Measurements from ENCODE around the gene CFAP65. TPM values are rescaled to one million over a fixed set of nuclear protein-coding genes. Genes with fewer than 3 reads are reported as not detected.

CFAP65 gene
- total RNA-seq, 1 experiment from 2014 or later = not detected

- no peak overlapping the region for H3K4me3 ChIP-seq (ENCODE audit: low read length)
- H2AFZ ChIP-seq (ENCODE audit: low read length) = no peak overlapping the region
- DNase-seq = no peak
- H3K27me3 ChIP-seq (ENCODE audit: low read length) = no peaks in the 10 kb centered on the region
- H3K9me2 ChIP-seq (replicated peaks; ENCODE audit: insufficient read depth, low read length) = no peaks in the 10 kb centered on the region
- H3K36me3 ChIP-seq (ENCODE audit: insufficient read depth, low read length) = no peaks in the 10 kb centered on the region
- no peaks in the 10 kb centered on the region for H4K20me1 ChIP-seq (ENCODE audit: insufficient read depth, low read depth, low read length)
- H3K27ac ChIP-seq (ENCODE audit: low read length) = no peak overlapping the region
- H3K79me2 ChIP-seq (ENCODE audit: low read length) = no peaks in the 10 kb centered on the region
- H3K9ac ChIP-seq (ENCODE audit: low read length) = no peak overlapping the region
- no peak overlapping the region for H3K4me2 ChIP-seq (ENCODE audit: low read depth, low read length, poor library complexity, severe bottlenecking)
- H3K9me3 ChIP-seq (ENCODE audit: low read length) = no peaks in the 10 kb centered on the region
- H3K4me1 ChIP-seq (ENCODE audit: low read length) = no peaks in the 10 kb centered on the region
Observed at GRCh38 chr2:219024059-219024458, 17.3 kb downstream of the CFAP65 start.

DNA sequence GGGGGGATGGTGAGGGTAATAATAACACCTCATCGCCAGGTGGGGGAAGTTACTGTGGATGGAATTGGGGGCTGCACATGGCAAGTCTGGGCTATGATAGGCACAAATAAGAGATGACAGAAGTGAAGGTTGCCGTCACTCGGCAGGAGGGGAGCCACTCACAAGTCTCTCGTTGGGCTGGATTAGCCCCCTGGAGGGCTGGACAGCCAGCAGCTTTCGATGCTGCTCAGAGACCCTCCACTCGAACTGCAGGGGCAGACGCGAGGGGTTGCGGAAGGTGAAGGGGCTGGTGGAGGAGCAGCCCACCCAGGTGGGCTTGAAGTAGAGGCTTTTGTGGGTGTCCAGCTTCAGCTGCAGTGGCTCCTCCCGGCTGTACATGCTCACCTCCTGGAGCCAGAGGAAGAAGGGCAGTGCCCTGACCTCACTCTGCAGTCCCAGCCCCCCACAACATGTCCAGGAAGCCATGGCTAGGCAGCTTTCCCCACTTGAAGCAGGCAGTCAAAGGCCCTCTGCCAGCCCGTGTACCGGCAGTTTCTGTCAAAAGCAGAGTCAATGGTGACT is 18.2 kb downstream of the CFAP65 start:
- no peaks in the 10 kb centered on the region for H4K20me1 ChIP-seq (ENCODE audit: insufficient read depth, low read depth, low read length)
- no peak overlapping the region for H3K4me3 ChIP-seq (ENCODE audit: low read length)
- no peaks in the 10 kb centered on the region for H3K9me2 ChIP-seq (replicated peaks; ENCODE audit: insufficient read depth, low read length)
- H2AFZ ChIP-seq (ENCODE audit: low read length) = no peak overlapping the region
- no peak overlapping the region for H3K27ac ChIP-seq (ENCODE audit: low read length)
- no peaks in the 10 kb centered on the region for H3K4me1 ChIP-seq (ENCODE audit: low read length)
- H3K4me2 ChIP-seq (ENCODE audit: low read depth, low read length, poor library complexity, severe bottlenecking) = no peak overlapping the region
- no peak overlapping the region for H3K9ac ChIP-seq (ENCODE audit: low read length)
- H3K27me3 ChIP-seq (ENCODE audit: low read length) = no peaks in the 10 kb centered on the region
- no peaks in the 10 kb centered on the region for H3K9me3 ChIP-seq (ENCODE audit: low read length)
- no peak for DNase-seq
- H3K36me3 ChIP-seq (ENCODE audit: insufficient read depth, low read length) = no peaks in the 10 kb centered on the region
- H3K79me2 ChIP-seq (ENCODE audit: low read length) = no peaks in the 10 kb centered on the region

DNA sequence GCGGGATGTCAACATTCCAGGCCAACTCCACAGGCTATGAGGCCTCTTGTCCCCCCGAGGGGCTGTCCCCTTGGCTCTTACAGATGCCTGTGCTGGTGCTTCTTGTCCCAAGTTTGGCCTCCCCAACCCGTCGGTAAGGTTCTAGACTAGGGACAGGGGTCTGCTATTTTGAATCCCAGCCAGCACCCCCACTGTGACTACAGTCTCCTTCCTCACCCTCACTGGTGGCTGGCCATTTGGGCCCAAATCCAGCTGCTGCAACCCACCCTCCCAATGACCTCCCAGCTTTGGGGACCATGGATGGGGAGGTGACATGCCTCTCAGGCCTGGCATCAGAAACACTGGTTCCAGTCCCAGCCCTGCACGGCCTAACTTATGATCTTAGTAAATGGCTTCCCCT is 18.7 kb downstream of the CFAP65 start:
- no peaks in the 10 kb centered on the region for H3K9me2 ChIP-seq (replicated peaks; ENCODE audit: insufficient read depth, low read length)
- H3K27ac ChIP-seq (ENCODE audit: low read length) = no peak overlapping the region
- H3K4me1 ChIP-seq (ENCODE audit: low read length) = no peaks in the 10 kb centered on the region
- H3K9me3 ChIP-seq (ENCODE audit: low read length) = no peaks in the 10 kb centered on the region
- DNase-seq = no peak
- no peak overlapping the region for H2AFZ ChIP-seq (ENCODE audit: low read length)
- H3K4me3 ChIP-seq (ENCODE audit: low read length) = no peak overlapping the region
- H4K20me1 ChIP-seq (ENCODE audit: insufficient read depth, low read depth, low read length) = no peaks in the 10 kb centered on the region
- no peak overlapping the region for H3K9ac ChIP-seq (ENCODE audit: low read length)
- no peak overlapping the region for H3K4me2 ChIP-seq (ENCODE audit: low read depth, low read length, poor library complexity, severe bottlenecking)
- H3K36me3 ChIP-seq (ENCODE audit: insufficient read depth, low read length) = no peaks in the 10 kb centered on the region
- no peaks in the 10 kb centered on the region for H3K79me2 ChIP-seq (ENCODE audit: low read length)
- no peaks in the 10 kb centered on the region for H3K27me3 ChIP-seq (ENCODE audit: low read length)

DNA sequence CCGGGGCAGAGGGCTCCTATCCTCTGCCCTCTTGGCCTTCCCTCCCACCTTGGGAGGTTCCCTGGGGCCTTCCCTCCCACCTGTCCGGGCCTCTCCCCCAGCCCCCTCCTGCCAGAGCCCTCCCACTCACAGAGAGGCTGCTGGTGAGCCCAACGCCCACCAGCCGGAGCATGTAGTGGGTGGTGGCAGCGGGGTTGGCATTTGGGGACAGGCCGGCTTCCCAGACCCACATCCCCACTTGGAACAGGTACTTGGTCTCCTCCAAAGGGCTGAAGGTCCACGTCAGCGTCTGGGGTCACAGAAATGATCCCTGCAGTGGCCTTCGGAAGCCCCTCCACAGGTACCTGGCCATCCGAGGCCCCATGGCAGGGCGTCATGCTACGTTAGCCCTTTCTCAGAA is 19.3 kb downstream of the CFAP65 start:
- no peak for DNase-seq
- Histone ChIP-seq H2AFZ (ENCODE audit: low read length) (no peak overlapping the region), H3K27me3 (ENCODE audit: low read length) (no peaks in the 10 kb centered on the region), H3K4me3 (ENCODE audit: low read length) (no peak overlapping the region), H3K9ac (ENCODE audit: low read length) (no peak overlapping the region), H3K79me2 (ENCODE audit: low read length) (no peaks in the 10 kb centered on the region), H3K4me1 (ENCODE audit: low read length) (no peaks in the 10 kb centered on the region), H3K4me2 (ENCODE audit: low read depth, low read length, poor library complexity, severe bottlenecking) (no peak overlapping the region), H3K9me2 (replicated peaks; ENCODE audit: insufficient read depth, low read length) (no peaks in the 10 kb centered on the region), H3K27ac (ENCODE audit: low read length) (no peak overlapping the region), H4K20me1 (ENCODE audit: insufficient read depth, low read depth, low read length) (no peaks in the 10 kb centered on the region), H3K36me3 (ENCODE audit: insufficient read depth, low read length) (no peaks in the 10 kb centered on the region), H3K9me3 (ENCODE audit: low read length) (no peaks in the 10 kb centered on the region)

DNA sequence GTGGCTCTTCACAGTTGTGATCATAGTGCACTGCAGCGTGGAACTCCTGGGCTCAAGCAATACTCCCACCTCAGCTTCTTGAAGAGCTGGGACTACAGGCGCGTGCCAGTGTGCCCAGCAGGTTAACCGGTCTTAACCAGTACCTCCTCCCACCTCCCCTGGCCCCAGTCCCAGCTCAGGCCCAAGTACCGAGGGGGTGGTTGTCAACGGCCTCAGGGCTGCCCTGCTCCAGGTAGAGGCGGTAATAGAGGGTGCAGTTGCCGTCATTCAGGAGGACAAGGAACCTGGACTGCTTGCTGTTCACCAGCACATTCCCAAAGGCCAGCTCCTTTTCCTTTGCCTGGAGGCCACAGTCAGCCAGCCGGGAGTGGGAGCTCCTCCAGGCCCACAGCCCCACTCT is 19.7 kb downstream of the CFAP65 start:
- Histone ChIP-seq H3K79me2 (ENCODE audit: low read length) (no peaks in the 10 kb centered on the region), H2AFZ (ENCODE audit: low read length) (no peak overlapping the region), H4K20me1 (ENCODE audit: insufficient read depth, low read depth, low read length) (no peaks in the 10 kb centered on the region), H3K27me3 (ENCODE audit: low read length) (no peaks in the 10 kb centered on the region), H3K4me1 (ENCODE audit: low read length) (no peaks in the 10 kb centered on the region), H3K9me3 (ENCODE audit: low read length) (no peaks in the 10 kb centered on the region), H3K27ac (ENCODE audit: low read length) (no peak overlapping the region), H3K4me3 (ENCODE audit: low read length) (no peak overlapping the region), H3K9ac (ENCODE audit: low read length) (no peak overlapping the region), H3K4me2 (ENCODE audit: low read depth, low read length, poor library complexity, severe bottlenecking) (no peak overlapping the region), H3K36me3 (ENCODE audit: insufficient read depth, low read length) (no peaks in the 10 kb centered on the region), H3K9me2 (replicated peaks; ENCODE audit: insufficient read depth, low read length) (no peaks in the 10 kb centered on the region)
- DNase-seq = no peak

GRCh38 chr2:219020604-219021365 is 20.5 kb downstream of the CFAP65 start:
- H2AFZ ChIP-seq (ENCODE audit: low read length) = no peak overlapping the region
- no peak overlapping the region for H3K9ac ChIP-seq (ENCODE audit: low read length)
- no peaks in the 10 kb centered on the region for H3K36me3 ChIP-seq (ENCODE audit: insufficient read depth, low read length)
- no peaks in the 10 kb centered on the region for H3K9me3 ChIP-seq (ENCODE audit: low read length)
- no peak overlapping the region for H3K4me3 ChIP-seq (ENCODE audit: low read length)
- DNase-seq = no peak
- no peaks in the 10 kb centered on the region for H3K9me2 ChIP-seq (replicated peaks; ENCODE audit: insufficient read depth, low read length)
- H4K20me1 ChIP-seq (ENCODE audit: insufficient read depth, low read depth, low read length) = no peaks in the 10 kb centered on the region
- H3K4me2 ChIP-seq (ENCODE audit: low read depth, low read length, poor library complexity, severe bottlenecking) = no peak overlapping the region
- H3K27ac ChIP-seq (ENCODE audit: low read length) = no peak overlapping the region
- H3K27me3 ChIP-seq (ENCODE audit: low read length) = no peaks in the 10 kb centered on the region
- H3K79me2 ChIP-seq (ENCODE audit: low read length) = no peaks in the 10 kb centered on the region
- H3K4me1 ChIP-seq (ENCODE audit: low read length) = no peaks in the 10 kb centered on the region

DNA sequence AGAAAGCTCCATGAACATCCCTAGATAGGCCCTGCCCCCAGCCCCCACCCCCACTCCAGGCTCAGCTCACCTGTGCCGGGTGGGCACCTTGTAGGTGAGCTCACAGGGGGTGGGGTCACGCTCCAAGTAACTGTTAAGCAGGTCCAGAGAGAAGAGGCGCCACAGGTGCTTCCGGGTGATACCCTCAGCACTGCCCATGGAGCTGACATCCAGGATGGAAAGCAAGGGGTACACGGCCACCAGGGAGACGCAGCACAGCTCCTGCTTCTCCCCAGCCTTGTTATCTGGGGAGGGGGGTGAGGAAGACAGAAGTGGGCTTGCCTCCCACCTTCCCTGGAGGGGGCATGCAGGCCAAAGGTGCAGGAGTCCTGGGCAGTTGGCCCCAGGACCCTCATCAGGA is 21.9 kb downstream of the CFAP65 start:
- DNase-seq = no peak
- Histone ChIP-seq H3K4me3 (ENCODE audit: low read length) (no peak overlapping the region), H3K27me3 (ENCODE audit: low read length) (no peaks in the 10 kb centered on the region), H2AFZ (ENCODE audit: low read length) (no peak overlapping the region), H4K20me1 (ENCODE audit: insufficient read depth, low read depth, low read length) (no peaks in the 10 kb centered on the region), H3K4me1 (ENCODE audit: low read length) (no peaks in the 10 kb centered on the region), H3K9me3 (ENCODE audit: low read length) (no peaks in the 10 kb centered on the region), H3K27ac (ENCODE audit: low read length) (no peak overlapping the region), H3K79me2 (ENCODE audit: low read length) (no peaks in the 10 kb centered on the region), H3K4me2 (ENCODE audit: low read depth, low read length, poor library complexity, severe bottlenecking) (no peak overlapping the region), H3K9ac (ENCODE audit: low read length) (no peak overlapping the region), H3K9me2 (replicated peaks; ENCODE audit: insufficient read depth, low read length) (no peaks in the 10 kb centered on the region), H3K36me3 (ENCODE audit: insufficient read depth, low read length) (no peaks in the 10 kb centered on the region)

DNA sequence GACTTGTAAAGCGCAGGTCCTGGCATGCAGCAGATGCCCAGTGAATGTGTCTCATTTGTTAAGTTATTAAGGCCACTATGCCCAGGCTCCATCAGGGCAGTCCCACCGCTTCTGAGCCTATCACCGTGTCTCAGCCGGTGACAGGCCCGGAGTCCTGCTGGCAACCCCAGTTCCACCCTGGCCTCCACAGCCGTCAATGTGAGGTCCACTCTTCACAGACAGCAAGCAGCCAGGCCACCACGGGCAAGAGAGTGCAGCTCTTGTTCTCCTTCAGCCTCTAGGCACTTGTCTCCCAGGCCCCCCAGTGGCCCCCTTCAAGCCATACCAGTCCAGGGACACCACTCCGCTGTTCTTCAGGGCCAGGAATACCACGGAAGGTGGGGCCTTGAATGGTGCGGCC is 22.6 kb downstream of the CFAP65 start:
- H3K9ac ChIP-seq (ENCODE audit: low read length) = no peak overlapping the region
- H3K36me3 ChIP-seq (ENCODE audit: insufficient read depth, low read length) = no peaks in the 10 kb centered on the region
- H3K27me3 ChIP-seq (ENCODE audit: low read length) = no peaks in the 10 kb centered on the region
- H3K9me3 ChIP-seq (ENCODE audit: low read length) = no peaks in the 10 kb centered on the region
- H3K9me2 ChIP-seq (replicated peaks; ENCODE audit: insufficient read depth, low read length) = no peaks in the 10 kb centered on the region
- DNase-seq = no peak
- H4K20me1 ChIP-seq (ENCODE audit: insufficient read depth, low read depth, low read length) = no peaks in the 10 kb centered on the region
- H3K4me2 ChIP-seq (ENCODE audit: low read depth, low read length, poor library complexity, severe bottlenecking) = no peak overlapping the region
- no peaks in the 10 kb centered on the region for H3K79me2 ChIP-seq (ENCODE audit: low read length)
- H3K27ac ChIP-seq (ENCODE audit: low read length) = no peak overlapping the region
- H3K4me1 ChIP-seq (ENCODE audit: low read length) = no peaks in the 10 kb centered on the region
- H2AFZ ChIP-seq (ENCODE audit: low read length) = no peak overlapping the region
- H3K4me3 ChIP-seq (ENCODE audit: low read length) = no peak overlapping the region
